HCT116 (cell line): ENCODE results near the gene TDRD12. TPM values are rescaled to one million over a fixed set of nuclear protein-coding genes. Genes with fewer than 3 reads are reported as not detected.

Source experiments
- ATAC-seq: fragments of 200-7000 bp; cut with Tn5 transposase; 2 replicates; pipeline ENCODE4 v1.9.1; 2020; ENCODE audit warnings: mild to moderate bottlenecking, moderate library complexity
- BruUV-seq: library from RNA; stranded (reverse); fragments of 400-500 nt; replicated peaks from 2 replicates; lab custom pipeline; 2021; lab: Mats Ljungman, UMichigan
- CTCF ChIA-PET: fragments of 300-600 bp; sonication (Branson Sonifier 250); formaldehyde crosslinking; loops from one replicate; lab custom pipeline; 2021; ENCODE audit warnings: antibody characterized with exemption; lab: Charles Lee
- POLR2A ChIA-PET: fragments of 300-600, 350-600 bp; sonication (Branson Sonifier 250); formaldehyde crosslinking; loops from one replicate; lab custom pipeline; 2021; ENCODE audit warnings: antibody characterized with exemption; lab: Charles Lee
- RAD21 ChIA-PET, 2 experiments: fragments of 300-600 bp; sonication (Branson Sonifier 250); formaldehyde crosslinking; loops; one replicate each; lab custom pipeline; 2023; ENCODE audit warnings: low total read pairs in 2 of 2; ENCODE audit not compliant: uncharacterized antibody in 2 of 2, unreplicated experiment in 2 of 2, low non-redundant PET in 1 of 2; lab: Charles Lee
- DNase-seq: peaks from one replicate; pipeline ENCODE4 v3.0.0-alpha.2; 2010; ENCODE audit warnings: low read depth, low spot score
- H2AFZ ChIP-seq: fragments of 200-600 bp; shearing (Covaris generic), sonication (generic); 2 replicates; pipeline ENCODE4 v1.6.1; 2017; ENCODE audit warnings: low read depth, mixed run types, mixed read lengths, antibody characterized with exemption, low read length; ENCODE audit not compliant: poor library complexity, severe bottlenecking
- H3K27ac ChIP-seq: 2 replicates; pipeline ENCODE4 v1.5.1; 2012; ENCODE audit warnings: low read depth, low read length
- H3K27me3 ChIP-seq: fragments of 200-600 bp; sonication (generic); 2 replicates; pipeline ENCODE4 v1.6.1; 2016; ENCODE audit warnings: mixed run types, low read length, mixed read lengths; ENCODE audit not compliant: insufficient read depth
- H3K36me3 ChIP-seq, 2 experiments: fragments of 200-500 bp in 1 of 2; fragments of 200-600 bp in 1 of 2; sonication (Bioruptor generic) in 1 of 2; sonication (generic) in 1 of 2; 2 replicates each; pipeline versions ENCODE4 v1.5.1 to v1.6.1; 2014 to 2016; ENCODE audit warnings: low read length in 2 of 2, inconsistent platforms in 1 of 2, mixed read lengths in 1 of 2, mixed run types in 1 of 2; ENCODE audit not compliant: insufficient read depth in 2 of 2, control insufficient read depth in 1 of 2
- H3K4me1 ChIP-seq, 2 experiments: fragments of 200-600 bp in 1 of 2; sonication (generic) in 1 of 2; 2 replicates each; pipeline versions ENCODE4 v1.5.1 to v1.6.1; 2012 to 2017; ENCODE audit warnings: low read length in 2 of 2, inconsistent platforms in 1 of 2, mild to moderate bottlenecking in 1 of 2, mixed read lengths in 1 of 2, mixed run types in 1 of 2, moderate library complexity in 1 of 2; ENCODE audit not compliant: insufficient read depth in 2 of 2, control insufficient read depth in 1 of 2
- H3K4me2 ChIP-seq: fragments of 200-600 bp; sonication (generic); 2 replicates; pipeline ENCODE4 v1.6.1; 2017; ENCODE audit warnings: mixed run types, low read length, mixed read lengths
- H3K4me3 ChIP-seq, 2 experiments: fragments of 200-600 bp in 1 of 2; sonication (generic) in 1 of 2; replicated peaks in 1 of 2; 2 replicates each; pipeline ENCODE4 v1.5.1; 2011 to 2016; ENCODE audit warnings: low read length in 2 of 2, control low read depth in 1 of 2, low read depth in 1 of 2, mild to moderate bottlenecking in 1 of 2, mixed read lengths in 1 of 2, mixed run types in 1 of 2
- H3K79me2 ChIP-seq: fragments of 200-600 bp; sonication (generic); 2 replicates; pipeline ENCODE4 v1.6.1; 2017; ENCODE audit warnings: mild to moderate bottlenecking, mixed run types, low read length, moderate library complexity, mixed read lengths; ENCODE audit not compliant: insufficient read depth
- H3K9ac ChIP-seq: fragments of 200-600 bp; sonication (generic); 2 replicates; pipeline ENCODE4 v1.6.1; 2016; ENCODE audit warnings: low read length, mixed read lengths
- H3K9me2 ChIP-seq: fragments of 200-600 bp; sonication (generic), shearing (Covaris generic); 2 replicates; pipeline ENCODE4 v1.6.1; 2017; ENCODE audit warnings: mixed run types, mild to moderate bottlenecking, moderate library complexity; ENCODE audit not compliant: insufficient read depth
- H3K9me3 ChIP-seq, 2 experiments: fragments of 200-500 bp in 1 of 2; fragments of 200-600 bp in 1 of 2; sonication (Bioruptor generic) in 1 of 2; sonication (generic) in 1 of 2; 2 replicates each; pipeline ENCODE4 v1.6.1; 2014 to 2017; ENCODE audit warnings: low read length in 2 of 2, mixed read lengths in 2 of 2, inconsistent platforms in 1 of 2, low read depth in 1 of 2, mild to moderate bottlenecking in 1 of 2, mixed run types in 1 of 2, moderate library complexity in 1 of 2; ENCODE audit not compliant: control insufficient read depth in 1 of 2, insufficient read depth in 1 of 2
- H4K20me1 ChIP-seq: fragments of 200-600 bp; sonication (generic), shearing (Covaris generic); 2 replicates; pipeline ENCODE4 v1.6.1; 2017; ENCODE audit warnings: mixed run types, mild to moderate bottlenecking, moderate library complexity; ENCODE audit not compliant: insufficient read depth
- ATF3 ChIP-seq: IDR thresholded peaks from 2 replicates; pipeline ENCODE4 v1.6.1; 2012
- CBX3 ChIP-seq: IDR thresholded peaks from 2 replicates; pipeline ENCODE4 v1.6.1; 2012; ENCODE audit warnings: low read depth
- CTCF ChIP-seq, 3 experiments: fragments of 200-600 bp in 1 of 3; sonication (generic) in 1 of 3; IDR thresholded peaks in 2 of 3; conservative IDR thresholded peaks in 1 of 3; 2 replicates each; pipeline ENCODE4 v1.5.1; 2012 to 2017; ENCODE audit warnings: low read depth in 2 of 3, low read length in 2 of 3, antibody characterized with exemption in 1 of 3, borderline replicate concordance in 1 of 3, control low read depth in 1 of 3, mild to moderate bottlenecking in 1 of 3, mixed read lengths in 1 of 3, mixed run types in 1 of 3, moderate library complexity in 1 of 3; ENCODE audit not compliant: insufficient read depth in 1 of 3
- ELF1 ChIP-seq: IDR thresholded peaks from 2 replicates; pipeline ENCODE4 v1.6.1; 2012; ENCODE audit warnings: low read depth, borderline replicate concordance
- SIN3A ChIP-seq: IDR thresholded peaks from 2 replicates; pipeline ENCODE4 v1.6.1; 2012; ENCODE audit warnings: low read depth
- SP1 ChIP-seq: IDR thresholded peaks from 2 replicates; pipeline ENCODE4 v1.6.1; 2012; ENCODE audit warnings: low read depth
- SRF ChIP-seq: IDR thresholded peaks from 2 replicates; pipeline ENCODE4 v1.6.1; 2012; ENCODE audit warnings: low read depth
- TCF7L2 ChIP-seq: IDR thresholded peaks from 2 replicates; pipeline ENCODE4 v1.7.0; 2011; ENCODE audit warnings: borderline replicate concordance, inconsistent platforms; ENCODE audit not compliant: insufficient read depth, insufficient read length; ENCODE audit errors: extremely low read depth
- ZBTB33 ChIP-seq: IDR thresholded peaks from 2 replicates; pipeline ENCODE4 v1.6.1; 2011; ENCODE audit warnings: mild to moderate bottlenecking, low read length, moderate library complexity; ENCODE audit not compliant: insufficient replicate concordance; ENCODE audit errors: extremely low read depth
- ZFX ChIP-seq: fragments of 450-650 bp; IDR thresholded peaks from 2 replicates; pipeline ENCODE4 v1.6.1; 2017
- intact Hi-C: fragments of 100-400 bp; cut with micrococcal nuclease; formaldehyde crosslinking; loops from 2 replicates; pipeline ENCODE4 v1.10.0; 2022
- total RNA-seq: library from RNA; stranded (reverse); gene quantifications from one replicate; pipeline ENCODE4 v1.2.1, GENCODE V29; 2021; ENCODE audit not compliant: unreplicated experiment
- TF ChIP-seq, protein P1 (sequence below): IDR thresholded peaks from 2 replicates; pipeline ENCODE4 v1.6.1; 2012
- TF ChIP-seq, protein P2 (sequence below): IDR thresholded peaks from 2 replicates; pipeline ENCODE4 v1.6.1; 2012; ENCODE audit warnings: low read depth

Gene TDRD12
- total RNA-seq, 1 experiment from 2014 or later = 0.30 TPM

GRCh38 chr19:32822916-32823746 lies 103.6 kb downstream of the TDRD12 start:
- CTCF ChIA-PET = no interaction called here
- Histone ChIP-seq H2AFZ (no peak overlapping the region), H4K20me1 (no peaks in the 10 kb centered on the region), H3K4me3 (no peak overlapping the region), H3K27ac (no peak overlapping the region), H3K9ac (no peak overlapping the region), H3K79me2 (no peaks in the 10 kb centered on the region), H3K27me3 (no peaks in the 10 kb centered on the region), H3K36me3 (no peaks in the 10 kb centered on the region), H3K9me2 (no peaks in the 10 kb centered on the region), H3K4me1 (no peaks in the 10 kb centered on the region), H3K4me2 (no peak overlapping the region), H3K9me3 (no peaks in the 10 kb centered on the region)
- ATAC-seq = no peak
- DNase-seq = no peak
- RAD21 ChIA-PET = no interaction called here
- intact Hi-C loops = no loop called here
- POLR2A ChIA-PET = no interaction called here
- no TSS peak for BruUV-seq
- TF ChIP-seq, protein P1, sequence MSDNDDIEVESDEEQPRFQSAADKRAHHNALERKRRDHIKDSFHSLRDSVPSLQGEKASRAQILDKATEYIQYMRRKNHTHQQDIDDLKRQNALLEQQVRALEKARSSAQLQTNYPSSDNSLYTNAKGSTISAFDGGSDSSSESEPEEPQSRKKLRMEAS = no peak
- TF ChIP-seq ATF3 (no peak), SRF (no peak), ZFX (no peak), ELF1 (no peak), CBX3 (no peak), TCF7L2 (no peak), SIN3A (no peak), CTCF (IDR thresholded peaks at IDR 0.05 in 2 of 3, conservative IDR thresholded peaks at IDR 0.05 in 1 of 3; ENCODE audit: borderline replicate concordance in 1 of 3, insufficient read depth in 1 of 3, low read depth in 2 of 3, low read length in 2 of 3) (no peak), SP1 (no peak), ZBTB33 (no peak)
- TF ChIP-seq, protein P2, sequence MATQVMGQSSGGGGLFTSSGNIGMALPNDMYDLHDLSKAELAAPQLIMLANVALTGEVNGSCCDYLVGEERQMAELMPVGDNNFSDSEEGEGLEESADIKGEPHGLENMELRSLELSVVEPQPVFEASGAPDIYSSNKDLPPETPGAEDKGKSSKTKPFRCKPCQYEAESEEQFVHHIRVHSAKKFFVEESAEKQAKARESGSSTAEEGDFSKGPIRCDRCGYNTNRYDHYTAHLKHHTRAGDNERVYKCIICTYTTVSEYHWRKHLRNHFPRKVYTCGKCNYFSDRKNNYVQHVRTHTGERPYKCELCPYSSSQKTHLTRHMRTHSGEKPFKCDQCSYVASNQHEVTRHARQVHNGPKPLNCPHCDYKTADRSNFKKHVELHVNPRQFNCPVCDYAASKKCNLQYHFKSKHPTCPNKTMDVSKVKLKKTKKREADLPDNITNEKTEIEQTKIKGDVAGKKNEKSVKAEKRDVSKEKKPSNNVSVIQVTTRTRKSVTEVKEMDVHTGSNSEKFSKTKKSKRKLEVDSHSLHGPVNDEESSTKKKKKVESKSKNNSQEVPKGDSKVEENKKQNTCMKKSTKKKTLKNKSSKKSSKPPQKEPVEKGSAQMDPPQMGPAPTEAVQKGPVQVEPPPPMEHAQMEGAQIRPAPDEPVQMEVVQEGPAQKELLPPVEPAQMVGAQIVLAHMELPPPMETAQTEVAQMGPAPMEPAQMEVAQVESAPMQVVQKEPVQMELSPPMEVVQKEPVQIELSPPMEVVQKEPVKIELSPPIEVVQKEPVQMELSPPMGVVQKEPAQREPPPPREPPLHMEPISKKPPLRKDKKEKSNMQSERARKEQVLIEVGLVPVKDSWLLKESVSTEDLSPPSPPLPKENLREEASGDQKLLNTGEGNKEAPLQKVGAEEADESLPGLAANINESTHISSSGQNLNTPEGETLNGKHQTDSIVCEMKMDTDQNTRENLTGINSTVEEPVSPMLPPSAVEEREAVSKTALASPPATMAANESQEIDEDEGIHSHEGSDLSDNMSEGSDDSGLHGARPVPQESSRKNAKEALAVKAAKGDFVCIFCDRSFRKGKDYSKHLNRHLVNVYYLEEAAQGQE = no peak
